ENCODE results near the gene FAM163A.
A peak's percentile ranks its signal among the peaks of the same experiment; 100 is the strongest.
"Not testable (repeated sequence)": the region's sequence is repeated elsewhere in the genome, so short reads cannot be mapped to it uniquely, and the experiment has no call there.

The FAM163A gene

GRCh38 chr1:179742717-179743678 lies at the start of gene FAM163A:
FAM163A (plus strand) TSS chr1:179743291; CDS start chr1:179813098, 69,807 bp downstream.
- H3K36me3 ChIP-seq (ENCODE audit: insufficient read depth, low read length) = no peaks in the 10 kb centered on the region
- peak within 1 kb of the TSS; percentile 62; the same call in 1 of the 2 replicates for H3K9ac ChIP-seq (ENCODE audit: low read depth, low read length)
- H3K4me1 ChIP-seq (ENCODE audit: insufficient read depth, low read length) = no peaks in the 10 kb centered on the region
- H3K9me3 ChIP-seq (ENCODE audit: control insufficient read depth, insufficient read depth, low read length) = no peaks in the 10 kb centered on the region; the same call in 1 of the 2 replicates

- not testable (repeated sequence) for H3K9me3 ChIP-seq (ENCODE audit: control insufficient read depth, insufficient read depth, low read length); H3K36me3 ChIP-seq (ENCODE audit: insufficient read depth, low read length); H3K9ac ChIP-seq (ENCODE audit: low read depth, low read length)
These were observed 48.6 kb upstream of the FAM163A start for GRCh38 chr1:179694530-179694929.

GRCh38 chr1:179702946-179703539 lies 40.0 kb upstream of the FAM163A start:
- Histone ChIP-seq H3K9me3 (ENCODE audit: control insufficient read depth, insufficient read depth, low read length) (no peaks in the 10 kb centered on the region), H3K9ac (ENCODE audit: low read depth, low read length) (no peak overlapping the region), H3K36me3 (ENCODE audit: insufficient read depth, low read length) (no peaks in the 10 kb centered on the region), H3K4me1 (ENCODE audit: insufficient read depth, low read length) (no peaks in the 10 kb centered on the region)

More at GRCh38 chr1:179694530-179694929, 48.6 kb upstream of the FAM163A start:
- not testable (repeated sequence) for H3K4me1 ChIP-seq (ENCODE audit: insufficient read depth, low read length)

GRCh38 chr1:179706339-179706941 lies 36.7 kb upstream of the FAM163A start:
- H3K9ac ChIP-seq (ENCODE audit: low read depth, low read length) = no peak overlapping the region
- no peaks in the 10 kb centered on the region for H3K9me3 ChIP-seq (ENCODE audit: control insufficient read depth, insufficient read depth, low read length)
- no peaks in the 10 kb centered on the region for H3K36me3 ChIP-seq (ENCODE audit: insufficient read depth, low read length)
- no peaks in the 10 kb centered on the region for H3K4me1 ChIP-seq (ENCODE audit: insufficient read depth, low read length)

GRCh38 chr1:179707406-179707805 lies 35.7 kb upstream of the FAM163A start:
- H3K4me1 ChIP-seq (ENCODE audit: insufficient read depth, low read length) = no peaks in the 10 kb centered on the region

GRCh38 chr1:179708434-179709195 lies 34.5 kb upstream of the FAM163A start:
- no peaks in the 10 kb centered on the region for H3K36me3 ChIP-seq (ENCODE audit: insufficient read depth, low read length)
- H3K9me3 ChIP-seq (ENCODE audit: control insufficient read depth, insufficient read depth, low read length) = no peaks in the 10 kb centered on the region
- H3K9ac ChIP-seq (ENCODE audit: low read depth, low read length) = no peak overlapping the region
- H3K4me1 ChIP-seq (ENCODE audit: insufficient read depth, low read length) = no peaks in the 10 kb centered on the region

More at GRCh38 chr1:179707406-179707805, 35.7 kb upstream of the FAM163A start:
- Histone ChIP-seq H3K36me3 (ENCODE audit: insufficient read depth, low read length) (no peaks in the 10 kb centered on the region), H3K9ac (ENCODE audit: low read depth, low read length) (no peak overlapping the region), H3K9me3 (ENCODE audit: control insufficient read depth, insufficient read depth, low read length) (no peaks in the 10 kb centered on the region)

GRCh38 chr1:179709841-179710329 lies 33.2 kb upstream of the FAM163A start:
- no peak overlapping the region for H3K9ac ChIP-seq (ENCODE audit: low read depth, low read length)
- no peaks in the 10 kb centered on the region for H3K36me3 ChIP-seq (ENCODE audit: insufficient read depth, low read length)
- H3K9me3 ChIP-seq (ENCODE audit: control insufficient read depth, insufficient read depth, low read length) = no peaks in the 10 kb centered on the region; the same call in 1 of the 2 replicates
- H3K4me1 ChIP-seq (ENCODE audit: insufficient read depth, low read length) = no peaks in the 10 kb centered on the region

GRCh38 chr1:179714159-179714558 lies 28.9 kb upstream of the FAM163A start:
- H3K4me1 ChIP-seq (ENCODE audit: insufficient read depth, low read length) = no peaks in the 10 kb centered on the region
- H3K9me3 ChIP-seq (ENCODE audit: control insufficient read depth, insufficient read depth, low read length) = peaks cover 7% of the 10 kb centered on the region; the same call in 1 of the 2 replicates
- no peak overlapping the region for H3K9ac ChIP-seq (ENCODE audit: low read depth, low read length)
- no peaks in the 10 kb centered on the region for H3K36me3 ChIP-seq (ENCODE audit: insufficient read depth, low read length)

- Histone ChIP-seq H3K9me3 (ENCODE audit: control insufficient read depth, insufficient read depth, low read length) (peaks cover 7% of the 10 kb centered on the region; the same call in 1 of the 2 replicates), H3K36me3 (ENCODE audit: insufficient read depth, low read length) (no peaks in the 10 kb centered on the region), H3K9ac (ENCODE audit: low read depth, low read length) (no peak overlapping the region), H3K4me1 (ENCODE audit: insufficient read depth, low read length) (no peaks in the 10 kb centered on the region)
These were observed 28.5 kb upstream of the FAM163A start for GRCh38 chr1:179714623-179715022.

- H3K9me3 ChIP-seq (ENCODE audit: control insufficient read depth, insufficient read depth, low read length) = peaks cover 7% of the 10 kb centered on the region; the same call in 1 of the 2 replicates
- H3K36me3 ChIP-seq (ENCODE audit: insufficient read depth, low read length) = no peaks in the 10 kb centered on the region
- no peak overlapping the region for H3K9ac ChIP-seq (ENCODE audit: low read depth, low read length)
- no peaks in the 10 kb centered on the region for H3K4me1 ChIP-seq (ENCODE audit: insufficient read depth, low read length)
These were observed 23.8 kb upstream of the FAM163A start for GRCh38 chr1:179719272-179719671.

- H3K36me3 ChIP-seq (ENCODE audit: insufficient read depth, low read length) = no peaks in the 10 kb centered on the region
- no peaks in the 10 kb centered on the region for H3K9me3 ChIP-seq (ENCODE audit: control insufficient read depth, insufficient read depth, low read length)
- H3K4me1 ChIP-seq (ENCODE audit: insufficient read depth, low read length) = no peaks in the 10 kb centered on the region
- no peak overlapping the region for H3K9ac ChIP-seq (ENCODE audit: low read depth, low read length)
These were observed 14.8 kb upstream of the FAM163A start for GRCh38 chr1:179728271-179728670.

GRCh38 chr1:179729881-179730280 lies 13.2 kb upstream of the FAM163A start:
- Histone ChIP-seq H3K9me3 (ENCODE audit: control insufficient read depth, insufficient read depth, low read length) (no peaks in the 10 kb centered on the region), H3K9ac (ENCODE audit: low read depth, low read length) (no peak overlapping the region), H3K36me3 (ENCODE audit: insufficient read depth, low read length) (no peaks in the 10 kb centered on the region), H3K4me1 (ENCODE audit: insufficient read depth, low read length) (no peaks in the 10 kb centered on the region)

- Histone ChIP-seq H3K9me3 (ENCODE audit: control insufficient read depth, insufficient read depth, low read length) (no peaks in the 10 kb centered on the region), H3K4me1 (ENCODE audit: insufficient read depth, low read length) (no peaks in the 10 kb centered on the region), H3K36me3 (ENCODE audit: insufficient read depth, low read length) (no peaks in the 10 kb centered on the region), H3K9ac (ENCODE audit: low read depth, low read length) (no peak overlapping the region)
These were observed 11.4 kb upstream of the FAM163A start for GRCh38 chr1:179731643-179732042.

GRCh38 chr1:179742291-179742690 lies 800 bp upstream of the FAM163A start:
- H3K4me1 ChIP-seq (ENCODE audit: insufficient read depth, low read length) = no peaks in the 10 kb centered on the region
- peak overlapping the region; percentile 62; the same call in 1 of the 2 replicates for H3K9ac ChIP-seq (ENCODE audit: low read depth, low read length)
- H3K36me3 ChIP-seq (ENCODE audit: insufficient read depth, low read length) = no peaks in the 10 kb centered on the region
- H3K9me3 ChIP-seq (ENCODE audit: control insufficient read depth, insufficient read depth, low read length) = no peaks in the 10 kb centered on the region; the same call in 1 of the 2 replicates
